Activated CD8-positive, alpha-beta memory T cell treated with anti-CD3 and anti-CD28 coated beads for 1 hour (primary cell): Measurements from ENCODE around the gene FRS3.

ENCODE experiments used
- DNase-seq, 2 donors: peaks; one replicate each; pipeline ENCODE4 v3.0.0-alpha.2; 2020; ENCODE audit warnings: low read depth in 1 of 2; ENCODE audit errors: extremely low read depth in 1 of 2

The FRS3 gene

GRCh38 chr6:41744236-41744787 lies 35.4 kb downstream of the FRS3 start:
- no peak for DNase-seq

GRCh38 chr6:41743406-41744235 lies 36.1 kb downstream of the FRS3 start:
- no peak for DNase-seq

- DNase-seq = no peak
These were observed 37.8 kb downstream of the FRS3 start for GRCh38 chr6:41741625-41742490.

DNA sequence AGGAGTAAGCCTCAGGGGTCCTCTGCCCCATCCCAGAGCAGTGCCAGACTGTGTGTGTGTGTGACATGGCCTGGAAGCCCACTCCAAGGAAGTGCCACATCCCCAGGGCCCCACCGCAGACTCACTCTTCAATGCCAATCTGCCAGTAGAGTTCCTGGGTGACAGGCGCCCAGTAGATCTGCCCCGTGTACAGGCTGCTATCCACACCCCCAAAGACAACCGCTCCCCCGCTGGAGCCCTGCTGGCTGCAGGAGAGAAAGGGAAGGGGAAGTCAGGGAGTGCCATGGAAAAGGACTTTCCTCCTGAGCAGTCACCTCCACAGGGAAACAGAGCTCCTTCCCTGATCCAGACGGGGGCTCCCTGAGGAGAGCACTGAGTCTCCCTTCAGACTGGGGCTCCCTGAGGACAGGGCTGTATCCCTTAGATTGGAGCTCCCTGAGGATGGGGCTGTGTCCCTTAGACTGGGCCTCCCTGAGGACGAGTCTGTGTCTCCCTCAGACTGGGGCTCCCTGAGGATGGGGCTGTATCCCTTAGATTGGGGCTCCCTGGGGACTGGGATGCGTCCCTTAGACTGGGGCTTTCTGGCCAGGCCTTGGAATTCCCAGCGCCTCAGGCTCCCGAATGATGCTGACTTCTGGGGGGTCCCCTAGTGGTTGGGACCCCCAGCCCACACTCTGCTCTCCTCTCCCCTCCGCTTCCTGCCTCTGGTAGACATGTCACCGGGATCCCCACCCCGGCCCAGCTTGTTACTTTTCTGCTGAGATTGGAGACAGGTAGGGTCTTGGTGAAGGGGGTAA lies 39.1 kb downstream of the FRS3 start:
- no peak for DNase-seq

DNA sequence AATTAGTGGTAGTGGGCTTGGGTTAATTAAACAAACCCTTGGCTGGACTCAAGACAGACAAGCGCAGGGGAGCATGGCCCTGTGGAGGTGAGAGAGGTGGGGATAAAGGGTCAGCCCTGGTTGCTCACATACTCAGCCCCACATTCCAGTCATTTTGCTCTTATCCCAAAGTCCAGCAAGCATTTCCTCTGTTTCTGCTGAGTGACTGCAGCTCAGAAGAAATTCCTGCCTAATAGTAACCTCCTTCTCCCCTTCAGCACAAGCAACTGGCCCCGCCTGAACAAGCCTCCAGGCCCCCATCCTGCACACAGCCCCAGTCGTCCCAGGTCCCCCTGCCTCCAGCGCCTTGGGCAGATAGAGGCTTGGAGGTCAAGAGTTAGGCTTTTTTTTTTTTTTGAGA lies 40.7 kb downstream of the FRS3 start:
- DNase-seq = no peak

DNA sequence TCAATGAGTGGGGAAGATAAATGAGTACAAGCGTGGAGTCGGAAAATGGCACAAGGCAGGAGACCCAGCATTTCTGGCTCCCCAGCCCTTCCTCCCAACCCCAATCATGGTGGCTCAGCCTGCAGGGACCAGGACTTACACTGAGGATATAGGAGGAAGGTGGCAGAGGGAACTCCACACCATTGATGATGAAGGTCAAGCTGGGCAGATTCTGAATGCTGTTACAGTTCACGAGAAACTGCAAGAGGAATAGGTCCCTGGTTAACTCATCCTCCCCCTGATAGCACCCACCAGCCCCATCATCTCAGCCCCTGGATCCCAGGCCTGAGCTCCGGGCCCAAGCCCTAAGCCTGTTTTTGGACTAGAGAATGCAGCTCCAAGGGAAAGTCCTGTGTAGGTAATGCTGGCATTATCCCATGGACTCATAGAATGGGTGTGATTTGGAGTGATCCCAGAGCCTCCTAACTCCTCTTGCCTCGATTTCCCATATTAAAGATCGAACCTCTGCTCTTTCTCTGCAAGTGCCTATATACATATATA lies 42.0 kb downstream of the FRS3 start:
- DNase-seq = no peak

DNA sequence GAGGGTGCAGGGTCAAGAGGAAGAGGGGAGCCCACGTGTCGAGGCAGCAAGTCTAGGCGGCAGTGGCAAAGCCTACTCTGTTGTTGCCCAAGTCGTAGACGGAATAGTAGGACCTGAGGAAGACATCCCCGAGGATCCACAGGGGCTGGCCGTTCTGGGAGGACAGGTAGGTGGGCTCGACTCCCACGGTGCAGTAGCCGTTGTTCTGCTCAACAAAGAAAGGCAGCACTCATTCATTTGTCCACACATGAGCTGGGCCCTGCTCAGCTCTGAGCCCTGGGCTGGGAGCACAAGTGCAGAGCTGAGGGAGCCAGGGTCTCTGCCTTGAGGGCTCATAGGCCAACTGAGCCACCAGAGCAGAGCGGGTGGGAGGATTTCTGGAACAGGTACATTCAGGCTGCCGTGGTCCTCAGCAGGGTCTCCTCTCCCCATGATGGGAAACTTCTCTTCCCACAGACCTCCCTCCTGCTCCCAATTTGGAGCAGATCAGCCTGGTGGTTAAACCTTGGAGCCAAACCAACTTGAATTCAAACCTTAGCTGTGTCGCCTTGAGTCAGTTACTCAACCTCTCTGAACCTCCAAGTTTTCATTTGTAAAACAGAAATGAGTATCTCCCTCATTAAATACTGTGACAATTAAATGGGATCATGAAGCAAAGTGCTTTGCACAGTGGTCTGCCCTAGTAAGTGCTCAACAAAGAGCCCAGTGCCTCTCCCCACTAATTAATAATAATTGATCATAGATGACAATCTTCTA lies 42.7 kb downstream of the FRS3 start:
- DNase-seq = no peak

- no peak for DNase-seq
These were observed 43.4 kb downstream of the FRS3 start for GRCh38 chr6:41736186-41736733.

GRCh38 chr6:41735427-41736185 lies 44.1 kb downstream of the FRS3 start, which contains the start of gene TFEB:
TSS of gene TFEB (minus strand) at chr6:41735608. CDS start at chr6:41691213, 44,395 bp downstream.
- peak; percentile 81 to 93 for DNase-seq

- peak in 1 of 2 donors; percentile 62 for DNase-seq
These were observed 44.9 kb downstream of the FRS3 start for GRCh38 chr6:41734666-41735426.

DNA sequence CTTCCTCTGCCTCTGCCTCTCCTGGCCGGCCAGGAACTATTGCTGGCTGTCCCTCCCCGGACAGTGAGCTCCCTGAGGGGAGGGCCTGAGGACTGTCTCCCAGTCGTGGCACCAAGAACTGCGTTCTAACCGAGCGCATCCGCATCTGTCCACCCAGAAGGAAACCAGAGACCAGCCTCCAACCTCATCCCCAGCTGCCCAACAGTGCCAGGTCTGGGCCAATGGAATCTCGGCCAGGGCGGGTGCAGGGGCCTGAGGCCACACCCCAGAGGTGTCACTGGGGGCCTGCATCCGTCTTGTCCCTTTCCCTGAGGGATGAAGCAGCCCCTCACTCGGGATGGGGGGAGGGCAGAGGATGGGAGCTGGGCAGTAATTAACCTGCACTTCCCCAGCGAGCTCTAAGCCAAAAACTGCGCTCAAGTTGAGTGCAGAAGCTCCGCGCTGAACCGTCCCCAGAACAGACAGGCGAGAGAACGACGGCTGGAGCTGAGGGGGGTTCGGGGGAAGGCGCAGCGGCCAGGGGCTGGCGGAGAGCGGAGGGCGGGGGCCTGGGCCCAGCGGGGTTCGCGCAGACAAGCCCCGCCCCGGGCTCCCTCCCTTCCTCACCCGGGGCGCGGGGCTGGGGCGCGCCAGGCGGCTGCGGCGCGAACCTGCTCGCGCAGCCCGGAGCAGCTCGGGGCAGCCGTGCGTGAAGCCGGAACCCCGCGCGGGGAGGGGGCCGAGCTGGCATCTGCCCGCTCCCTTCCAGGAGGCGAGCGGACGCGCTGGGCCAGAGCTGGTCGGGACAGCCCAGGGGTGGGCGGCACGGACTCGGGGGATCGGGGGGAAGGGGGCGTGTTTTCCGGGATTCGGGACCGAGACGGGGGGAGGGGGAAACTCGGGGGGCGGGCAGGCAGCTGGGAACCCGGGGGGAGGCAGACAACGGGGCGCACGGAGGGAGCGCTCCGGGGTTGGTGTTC lies 45.7 kb downstream of the FRS3 start:
- DNase-seq = peak in 1 of 2 donors; percentile 52

GRCh38 chr6:41733360-41733706 lies 46.4 kb downstream of the FRS3 start:
- no peak for DNase-seq

GRCh38 chr6:41732591-41733359 lies 46.9 kb downstream of the FRS3 start:
- peak in 1 of 2 donors; percentile 37 for DNase-seq

GRCh38 chr6:41732149-41732548 lies 47.6 kb downstream of the FRS3 start:
- DNase-seq = no peak

DNA sequence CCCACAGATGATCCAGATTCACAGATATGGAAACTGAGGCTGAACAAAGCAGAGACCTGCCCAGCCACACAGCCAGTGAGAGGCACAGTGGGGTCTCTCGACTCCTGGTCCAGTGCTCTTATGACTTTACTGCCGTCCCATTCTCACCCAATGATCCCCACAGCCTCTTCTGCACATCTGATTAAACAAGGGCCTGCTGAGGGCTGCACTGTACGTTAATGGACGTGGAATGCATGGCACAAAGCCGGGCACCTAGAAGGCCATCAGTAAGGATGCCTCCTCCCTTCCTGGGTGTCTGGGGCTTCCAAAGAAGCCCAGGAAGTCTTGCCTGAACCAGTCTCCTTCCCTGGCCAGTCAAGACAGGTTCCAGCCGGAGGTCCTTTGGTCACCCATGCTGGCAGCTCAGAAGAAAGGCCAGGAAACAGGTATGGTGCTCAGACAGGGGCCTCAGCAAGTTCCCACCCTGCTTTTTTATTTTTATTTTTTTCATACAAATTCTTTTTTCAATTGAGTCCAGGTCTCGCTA lies 48.1 kb downstream of the FRS3 start:
- DNase-seq = no peak
